ENCODE results near the gene RGSL1. TPM values are rescaled to one million over a fixed set of nuclear protein-coding genes. Genes with fewer than 3 reads are reported as not detected.

Gene RGSL1
- total and polyA plus RNA-seq, 4 donors, result 0.07 to 0.50 (median 0.31) TPM; not detected in 1

- Histone ChIP-seq H3K27me3 (ENCODE audit: control insufficient read depth in 4 of 4, insufficient read depth in 4 of 4, low read length in 3 of 4) (no peaks in the 10 kb centered on the region), H3K4me3 (ENCODE audit: low read depth in 1 of 3, low read length in 3 of 3) (no peak overlapping the region), H3K36me3 (ENCODE audit: control insufficient read depth in 4 of 4, insufficient read depth in 3 of 4, low read depth in 1 of 4, low read length in 3 of 4) (no peaks in the 10 kb centered on the region), H3K9me3 (ENCODE audit: control insufficient read depth in 4 of 4, low read length in 3 of 4) (peaks cover 3 to 5% (median 4%) of the 10 kb centered on the region in 4 donors), H3K27ac (ENCODE audit: low read depth in 1 of 2, low read length in 2 of 2) (no peak overlapping the region), H3K9ac (ENCODE audit: low read depth in 1 of 2, low read length in 2 of 2) (no peak overlapping the region), H3K4me1 (ENCODE audit: control insufficient read depth in 4 of 4, insufficient read depth in 4 of 4, low read length in 3 of 4) (no peaks in the 10 kb centered on the region)
- TF ChIP-seq GABPA (IDR thresholded peaks at IDR 0.05 in 1 of 2, conservative IDR thresholded peaks at IDR 0.05 in 1 of 2) (no peak), NR2F2 (IDR thresholded peaks at IDR 0.05) (no peak), HNF4A (conservative IDR thresholded peaks at IDR 0.05) (no peak), CTCF (IDR thresholded peaks at IDR 0.05; ENCODE audit: low read depth, low read length, missing input control) (no peak), FOXA1 (IDR thresholded peaks at IDR 0.05) (no peak), FOXA2 (IDR thresholded peaks at IDR 0.05) (no peak), HNF4G (IDR thresholded peaks at IDR 0.05) (no peak), JUND (IDR thresholded peaks at IDR 0.05) (no peak), TAF1 (conservative IDR thresholded peaks at IDR 0.05) (no peak), EGR1 (IDR thresholded peaks at IDR 0.05; ENCODE audit: low read depth in 2 of 2) (no peak), YY1 (IDR thresholded peaks at IDR 0.05) (no peak), RXRA (IDR thresholded peaks at IDR 0.05) (no peak), SP1 (IDR thresholded peaks at IDR 0.05) (no peak), RAD21 (IDR thresholded peaks at IDR 0.05) (no peak)
- TF ChIP-seq, protein P1, sequence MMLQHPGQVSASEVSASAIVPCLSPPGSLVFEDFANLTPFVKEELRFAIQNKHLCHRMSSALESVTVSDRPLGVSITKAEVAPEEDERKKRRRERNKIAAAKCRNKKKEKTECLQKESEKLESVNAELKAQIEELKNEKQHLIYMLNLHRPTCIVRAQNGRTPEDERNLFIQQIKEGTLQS (IDR thresholded peaks at IDR 0.05), result no peak
- TF ChIP-seq, protein P2, sequence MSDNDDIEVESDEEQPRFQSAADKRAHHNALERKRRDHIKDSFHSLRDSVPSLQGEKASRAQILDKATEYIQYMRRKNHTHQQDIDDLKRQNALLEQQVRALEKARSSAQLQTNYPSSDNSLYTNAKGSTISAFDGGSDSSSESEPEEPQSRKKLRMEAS (IDR thresholded peaks at IDR 0.05), result no peak
- TF ChIP-seq, protein P3, sequence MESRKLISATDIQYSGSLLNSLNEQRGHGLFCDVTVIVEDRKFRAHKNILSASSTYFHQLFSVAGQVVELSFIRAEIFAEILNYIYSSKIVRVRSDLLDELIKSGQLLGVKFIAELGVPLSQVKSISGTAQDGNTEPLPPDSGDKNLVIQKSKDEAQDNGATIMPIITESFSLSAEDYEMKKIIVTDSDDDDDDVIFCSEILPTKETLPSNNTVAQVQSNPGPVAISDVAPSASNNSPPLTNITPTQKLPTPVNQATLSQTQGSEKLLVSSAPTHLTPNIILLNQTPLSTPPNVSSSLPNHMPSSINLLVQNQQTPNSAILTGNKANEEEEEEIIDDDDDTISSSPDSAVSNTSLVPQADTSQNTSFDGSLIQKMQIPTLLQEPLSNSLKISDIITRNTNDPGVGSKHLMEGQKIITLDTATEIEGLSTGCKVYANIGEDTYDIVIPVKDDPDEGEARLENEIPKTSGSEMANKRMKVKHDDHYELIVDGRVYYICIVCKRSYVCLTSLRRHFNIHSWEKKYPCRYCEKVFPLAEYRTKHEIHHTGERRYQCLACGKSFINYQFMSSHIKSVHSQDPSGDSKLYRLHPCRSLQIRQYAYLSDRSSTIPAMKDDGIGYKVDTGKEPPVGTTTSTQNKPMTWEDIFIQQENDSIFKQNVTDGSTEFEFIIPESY (IDR thresholded peaks at IDR 0.05), result no peak
- DNase-seq (ENCODE audit: low spot score), result no peak
Observed at GRCh38 chr1:182549346-182549745, 99.4 kb downstream of the RGSL1 start.

- DNase-seq (ENCODE audit: low spot score), result no peak
- Histone ChIP-seq H3K27me3 (ENCODE audit: control insufficient read depth in 4 of 4, insufficient read depth in 4 of 4, low read length in 3 of 4) (no peaks in the 10 kb centered on the region), H3K4me1 (ENCODE audit: control insufficient read depth in 4 of 4, insufficient read depth in 4 of 4, low read length in 3 of 4) (no peaks in the 10 kb centered on the region), H3K9ac (ENCODE audit: low read depth in 1 of 2, low read length in 2 of 2) (no peak overlapping the region), H3K4me3 (ENCODE audit: low read depth in 1 of 3, low read length in 3 of 3) (no peak overlapping the region), H3K9me3 (ENCODE audit: control insufficient read depth in 4 of 4, low read length in 3 of 4) (peaks cover 3 to 5% (median 4%) of the 10 kb centered on the region in 4 donors), H3K27ac (ENCODE audit: low read depth in 1 of 2, low read length in 2 of 2) (no peak overlapping the region), H3K36me3 (ENCODE audit: control insufficient read depth in 4 of 4, insufficient read depth in 3 of 4, low read depth in 1 of 4, low read length in 3 of 4) (no peaks in the 10 kb centered on the region)
- TF ChIP-seq EGR1 (IDR thresholded peaks at IDR 0.05; ENCODE audit: low read depth in 2 of 2) (no peak), RXRA (IDR thresholded peaks at IDR 0.05) (no peak), HNF4G (IDR thresholded peaks at IDR 0.05) (no peak), REST (IDR thresholded peaks at IDR 0.05) (no peak), SP1 (IDR thresholded peaks at IDR 0.05) (no peak), RAD21 (IDR thresholded peaks at IDR 0.05) (no peak), HNF4A (conservative IDR thresholded peaks at IDR 0.05) (no peak), GABPA (IDR thresholded peaks at IDR 0.05 in 1 of 2, conservative IDR thresholded peaks at IDR 0.05 in 1 of 2) (no peak)
- TF ChIP-seq, protein P3 (IDR thresholded peaks at IDR 0.05), result no peak
- TF ChIP-seq, protein P1 (IDR thresholded peaks at IDR 0.05), result no peak
- WGBS, result 34% methylated on average over 1 of the region's 1 CpG
Observed at GRCh38 chr1:182549811-182550210, 99.9 kb downstream of the RGSL1 start.
